LNCAP (cell line): ENCODE data around the gene PDCD6IP.
A peak's percentile ranks its signal among the peaks of the same experiment; 100 is the strongest.

ENCODE experiments used
- CTCF ChIP-seq: fragments of 450-650 bp; IDR thresholded peaks from 2 replicates; pipeline ENCODE4 v1.5.1; 2017; ENCODE audit warnings: mild to moderate bottlenecking

The PDCD6IP gene

GRCh38 chr3:33908250-33908851 is 109.9 kb downstream of the PDCD6IP start:
- TF ChIP-seq CTCF: no peak

GRCh38 chr3:33909547-33909946 is 111.1 kb downstream of the PDCD6IP start:
- no peak for TF ChIP-seq CTCF

GRCh38 chr3:33910031-33910430 is 111.6 kb downstream of the PDCD6IP start:
- no peak for TF ChIP-seq CTCF

GRCh38 chr3:33911525-33912322 is 113.3 kb downstream of the PDCD6IP start:
- no peak for TF ChIP-seq CTCF

- no peak for TF ChIP-seq CTCF
These were observed 115.8 kb downstream of the PDCD6IP start for GRCh38 chr3:33914212-33914611.

GRCh38 chr3:33914731-33915379 is 116.4 kb downstream of the PDCD6IP start:
- TF ChIP-seq CTCF: no peak

- peak; percentile 42 for TF ChIP-seq CTCF
These were observed 117.5 kb downstream of the PDCD6IP start for GRCh38 chr3:33915796-33916546.
